ENCODE data around the gene PLEKHB2.
"Not testable (repeated sequence)": the region's sequence is repeated elsewhere in the genome, so short reads cannot be mapped to it uniquely, and the experiment has no call there.

The PLEKHB2 gene

GRCh38 chr2:131093696-131094462 is 11.3 kb upstream of the PLEKHB2 start:
- DNase-seq (ENCODE audit: low read depth): no peak

DNA sequence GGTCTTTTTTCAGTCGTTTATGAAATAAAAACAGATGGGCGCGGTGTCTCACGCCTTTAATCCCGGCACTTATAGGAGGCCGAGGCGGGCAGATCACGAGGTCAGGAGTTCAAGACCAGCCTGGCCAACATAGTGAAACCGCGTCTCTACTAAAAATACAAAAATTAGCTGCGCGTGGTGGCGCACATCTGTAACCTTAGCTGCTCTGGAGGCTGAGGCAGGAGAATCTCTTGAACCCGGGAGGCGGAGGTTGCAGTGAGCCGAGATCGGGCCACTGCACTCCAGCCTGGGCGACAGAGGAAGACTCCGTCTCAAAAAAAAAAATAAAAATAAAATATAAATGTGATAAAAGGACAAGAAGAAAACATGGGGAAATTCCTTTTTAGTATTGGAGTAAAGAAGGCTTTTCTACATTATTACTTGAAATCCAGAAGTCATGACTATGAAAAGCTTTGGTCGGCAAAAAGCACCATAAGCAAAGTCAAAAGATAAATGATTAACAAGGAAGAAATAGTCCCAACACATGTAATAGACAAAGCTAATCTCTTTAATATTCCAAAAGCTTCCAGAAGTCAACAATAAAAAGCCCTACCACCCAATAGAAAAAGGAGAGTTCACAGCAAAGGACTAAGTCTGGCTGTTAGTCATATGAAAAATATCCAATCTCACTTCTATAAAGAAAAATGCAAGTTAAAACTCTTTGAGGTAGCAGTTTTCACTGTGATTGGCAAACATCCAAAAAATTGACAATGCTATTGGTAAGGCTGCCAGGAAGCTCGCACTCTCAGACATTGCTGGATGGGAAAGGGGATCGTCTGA is 10.5 kb upstream of the PLEKHB2 start:
- no peak for DNase-seq (ENCODE audit: low read depth)

GRCh38 chr2:131103165-131103564 is 2.0 kb upstream of the PLEKHB2 start:
- no peak for DNase-seq (ENCODE audit: low read depth)

DNA sequence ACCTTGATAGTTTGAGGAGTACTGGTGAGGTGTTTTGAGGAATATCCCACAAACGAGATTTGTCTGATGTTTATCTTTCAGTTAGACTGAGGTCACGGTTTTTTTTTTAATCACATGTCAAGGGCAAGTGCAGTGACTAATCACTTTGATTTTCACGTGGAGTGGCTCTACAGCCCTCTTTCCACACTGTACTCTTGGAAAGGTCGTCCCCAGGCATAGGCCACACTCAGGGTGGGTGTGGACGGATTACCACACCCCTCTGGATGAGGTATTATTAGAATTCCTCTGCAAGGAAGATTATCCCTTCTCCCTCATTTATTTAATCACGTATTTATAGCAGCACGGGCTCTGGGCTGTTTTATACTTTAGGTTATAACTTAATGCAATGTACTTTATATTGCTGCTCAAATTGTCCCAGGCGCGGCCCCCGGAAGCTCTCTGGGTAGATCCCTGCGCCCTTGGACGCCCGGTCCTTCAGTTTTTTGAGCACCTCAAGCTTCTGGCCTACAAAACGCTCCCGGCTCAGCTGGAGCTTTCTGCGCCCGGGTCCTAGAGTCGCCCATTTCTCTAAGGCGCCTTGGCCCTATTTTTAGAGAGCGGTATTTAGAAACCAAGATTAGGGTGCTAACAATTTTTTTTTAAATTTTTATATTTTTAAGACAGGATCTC is 515 bp upstream of the PLEKHB2 start:
- DNase-seq (ENCODE audit: low read depth): peak; percentile 24

GRCh38 chr2:131105950-131106801 is 1.0 kb downstream of the PLEKHB2 start:
- DNase-seq (ENCODE audit: low read depth): peak; percentile 6

GRCh38 chr2:131112529-131112928 is 7.4 kb downstream of the PLEKHB2 start:
- no peak for DNase-seq (ENCODE audit: low read depth)

GRCh38 chr2:131113566-131114227 is 8.6 kb downstream of the PLEKHB2 start:
- DNase-seq (ENCODE audit: low read depth): no peak

- not testable (repeated sequence) for DNase-seq (ENCODE audit: low read depth)
Measured at GRCh38 chr2:131114950-131115349, 9.8 kb downstream of the PLEKHB2 start.

DNA sequence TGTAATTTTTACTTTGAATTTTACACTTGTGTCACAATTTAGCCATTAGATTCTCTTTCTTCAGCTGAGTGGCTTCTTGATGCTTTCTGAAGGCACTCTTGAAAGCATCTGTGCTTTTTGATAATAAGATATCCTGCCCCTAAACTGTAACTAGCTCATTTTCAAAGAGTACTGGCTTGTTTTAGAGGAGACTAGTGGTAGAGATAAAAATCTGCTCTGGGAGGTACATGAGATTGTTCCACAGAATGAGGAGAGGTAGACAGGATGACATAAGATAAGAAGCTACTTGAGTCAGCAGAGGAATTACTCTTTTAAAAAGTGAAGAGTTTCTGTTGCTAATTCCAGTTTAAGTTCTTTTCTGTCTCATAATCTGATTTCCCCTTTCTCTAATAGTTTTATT is 10.6 kb downstream of the PLEKHB2 start:
- DNase-seq (ENCODE audit: low read depth): no peak

DNA sequence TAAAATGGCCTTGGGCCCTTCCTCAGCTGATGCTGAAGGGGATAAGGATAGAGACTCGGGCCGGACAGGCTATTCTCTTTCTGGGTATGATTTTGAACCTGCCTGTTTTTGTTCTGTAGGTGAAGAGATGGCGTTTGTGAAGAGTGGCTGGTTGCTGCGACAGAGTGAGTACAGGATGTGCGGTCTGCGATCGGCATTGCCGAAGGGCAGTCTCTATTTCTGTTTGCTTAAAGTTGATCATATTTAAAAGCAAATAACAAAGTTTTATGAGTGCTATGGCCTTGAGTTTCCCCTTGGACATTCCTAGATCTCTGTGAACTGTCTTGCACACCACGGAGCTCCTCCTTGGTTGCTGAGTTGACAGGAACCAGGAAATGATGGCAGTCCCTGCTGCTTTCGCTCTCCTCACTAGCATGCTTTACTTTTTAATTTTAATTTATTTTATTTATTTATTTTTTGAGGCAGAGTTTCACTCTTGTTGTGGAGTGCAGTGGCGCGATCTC is 15.7 kb downstream of the PLEKHB2 start:
- DNase-seq (ENCODE audit: low read depth): no peak

DNA sequence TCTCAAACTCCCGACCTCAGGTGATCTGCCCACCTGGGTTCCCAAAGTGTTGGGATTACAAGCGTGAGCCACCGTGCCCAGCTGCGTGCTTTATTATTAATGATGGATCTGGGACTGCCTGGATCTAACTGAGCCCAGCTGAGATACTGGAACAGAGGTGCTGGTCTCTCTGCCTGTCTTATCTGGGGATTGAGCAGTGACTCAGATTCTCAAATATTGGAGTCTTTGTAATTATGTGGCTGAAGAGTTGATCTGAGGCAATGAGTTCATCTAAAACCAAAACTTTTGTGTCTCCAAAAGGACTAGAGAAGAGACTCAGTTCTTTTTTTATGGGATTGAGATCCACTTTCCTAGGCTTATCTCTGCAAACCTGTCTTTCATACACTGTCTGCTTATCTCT is 16.3 kb downstream of the PLEKHB2 start:
- DNase-seq (ENCODE audit: low read depth): no peak

GRCh38 chr2:131122496-131122895 is 17.4 kb downstream of the PLEKHB2 start:
- DNase-seq (ENCODE audit: low read depth): no peak

- no peak for DNase-seq (ENCODE audit: low read depth)
Measured at GRCh38 chr2:131123192-131123591, 18.1 kb downstream of the PLEKHB2 start.

- no peak for DNase-seq (ENCODE audit: low read depth)
Measured at GRCh38 chr2:131125195-131125757, 20.1 kb downstream of the PLEKHB2 start.

GRCh38 chr2:131126436-131126835 is 21.3 kb downstream of the PLEKHB2 start:
- DNase-seq (ENCODE audit: low read depth): no peak

- no peak for DNase-seq (ENCODE audit: low read depth)
Measured at GRCh38 chr2:131127076-131127475, 21.9 kb downstream of the PLEKHB2 start.

DNA sequence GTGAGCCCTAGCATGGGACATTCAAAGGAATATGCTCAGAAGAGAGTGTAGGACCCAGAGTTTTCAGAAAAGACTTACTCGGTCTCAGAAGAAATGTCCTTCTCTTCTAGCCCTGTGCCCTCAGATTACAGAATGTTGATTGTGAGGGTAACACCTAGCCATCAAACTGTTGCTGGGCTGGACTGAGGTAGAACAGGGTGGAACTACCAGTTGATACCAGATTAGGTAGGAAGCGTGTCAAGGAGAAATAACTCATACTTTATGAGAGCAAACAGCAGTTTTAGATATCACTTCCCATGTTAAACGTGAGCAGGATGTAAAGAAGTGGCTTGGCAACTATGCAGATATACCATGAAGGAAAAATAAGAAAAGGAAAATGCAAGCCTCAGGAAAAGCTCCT is 22.8 kb downstream of the PLEKHB2 start:
- DNase-seq (ENCODE audit: low read depth): no peak

DNA sequence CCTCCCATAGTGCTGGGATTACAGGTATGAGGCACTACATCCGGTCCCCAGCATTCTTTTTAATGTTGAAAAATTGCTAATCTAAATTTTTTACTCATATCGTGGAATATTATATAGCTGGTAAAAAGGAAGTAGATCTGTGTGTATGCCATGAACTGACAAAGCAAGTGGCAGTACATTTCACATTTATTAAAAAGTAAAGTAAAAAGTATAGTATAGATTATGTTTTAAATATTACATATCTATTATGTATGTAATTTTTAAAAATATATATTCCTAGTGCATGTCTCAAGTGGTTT is 25.1 kb downstream of the PLEKHB2 start:
- DNase-seq (ENCODE audit: low read depth): no peak

- DNase-seq (ENCODE audit: low read depth): no peak
Measured at GRCh38 chr2:131132729-131133128, 27.6 kb downstream of the PLEKHB2 start.

DNA sequence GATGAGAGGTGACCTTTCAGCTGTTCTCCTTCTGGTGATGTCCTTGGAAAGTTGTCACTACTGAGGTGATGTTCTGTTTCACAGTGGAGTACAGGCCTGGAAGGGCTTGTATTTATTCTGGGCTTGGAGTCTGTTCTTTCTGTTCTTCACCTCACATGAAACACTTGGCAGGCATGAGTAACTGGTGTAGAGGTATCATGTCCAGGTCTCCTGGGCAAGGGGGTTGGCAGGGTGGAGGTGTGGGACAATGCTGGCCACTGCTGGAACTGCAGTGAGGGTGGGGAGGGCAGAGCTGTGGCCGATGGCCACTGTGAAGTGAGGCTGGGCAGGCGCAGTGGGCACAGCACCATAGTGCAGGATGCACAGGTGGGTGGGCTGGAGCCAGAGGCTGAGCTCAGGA is 35.4 kb downstream of the PLEKHB2 start:
- no peak for DNase-seq (ENCODE audit: low read depth)

DNA sequence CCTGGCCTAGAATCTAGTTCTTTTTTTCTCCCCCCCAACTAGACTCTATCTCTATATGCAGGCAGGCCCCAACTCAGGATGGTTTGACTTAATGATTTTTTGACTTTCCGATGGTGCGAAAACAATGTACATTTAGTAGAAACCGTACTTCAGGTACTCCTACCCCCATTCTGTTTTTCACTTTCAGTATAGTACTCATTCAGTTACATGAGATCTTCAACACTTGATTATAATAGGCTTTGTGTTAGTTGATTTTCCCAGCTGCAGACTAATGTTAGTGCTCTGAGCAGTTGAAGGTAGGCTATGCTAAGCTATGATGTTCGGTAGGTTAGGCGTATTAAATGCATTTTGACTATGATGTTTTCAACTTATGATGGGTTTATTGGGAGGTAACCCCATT is 37.7 kb downstream of the PLEKHB2 start:
- DNase-seq (ENCODE audit: low read depth): no peak
